ENCODE data around the gene ANXA2. TPM values are rescaled to one million over a fixed set of nuclear protein-coding genes. Genes with fewer than 3 reads are reported as not detected.

ANXA2 gene
- polyA plus RNA-seq, 1 of the 3 experiments (the other 2 are of a cell fraction): 4,669 TPM

GRCh38 chr15:60344987-60345386, 52.8 kb downstream of the ANXA2 start:
- Histone ChIP-seq H3K27ac (ENCODE audit: low read depth in 2 of 2, low read length in 1 of 2) (peak overlapping the region in 1 of 2 experiments; percentile 49; a peak in 2 of 4 replicates), H2AFZ (ENCODE audit: low read depth) (no peak overlapping the region), H3K9me3 (no peaks in the 10 kb centered on the region), H3K4me1 (ENCODE audit: control insufficient read depth in 1 of 2, insufficient read depth in 2 of 2, low read depth in 1 of 2, low read length in 1 of 2) (peaks cover 0 to 4% of the 10 kb centered on the region in 2 experiments; a peak in 1 of 4 replicates), H3F3A (replicated peaks; ENCODE audit: insufficient read depth) (peaks cover 73% of the 10 kb centered on the region), H3K4me2 (no peak overlapping the region), H3K36me3 (replicated peaks in 1 of 2; ENCODE audit: control insufficient read depth in 1 of 2, insufficient read depth in 2 of 2, low read length in 1 of 2) (peaks cover 48 to 50% of the 10 kb centered on the region in 2 experiments), H4K20me1 (ENCODE audit: insufficient read depth) (peaks cover 53% of the 10 kb centered on the region), H3K4me3 (ENCODE audit: low read depth in 2 of 2, low read length in 1 of 2) (no peak overlapping the region), H3K9ac (no peak overlapping the region), H3K27me3 (ENCODE audit: insufficient read depth) (no peaks in the 10 kb centered on the region), H3K79me2 (ENCODE audit: insufficient read depth) (no peaks in the 10 kb centered on the region), H3K9me2 (no peaks in the 10 kb centered on the region)
- CTCF ChIA-PET: interaction anchor here (1.4 to 1.6 kb wide), 2 partner anchors 17 to 175 kb away, joined by 3 to 5 read pairs; no protein-coding TSS in a partner anchor
- 100% methylated on average over 2 of the region's 2 CpGs for WGBS (ENCODE audit: low lambda C conversion rate)
- TF ChIP-seq ZBTB33 (IDR thresholded peaks at IDR 0.05; ENCODE audit: borderline replicate concordance, low read depth) (no peak), MXI1 (IDR thresholded peaks at IDR 0.05; ENCODE audit: low read depth, low read length) (no peak), MAX (IDR thresholded peaks at IDR 0.05; ENCODE audit: low read depth) (no peak), CTCF (IDR thresholded peaks at IDR 0.05) (no peak), EP300 (IDR thresholded peaks at IDR 0.05; ENCODE audit: borderline replicate concordance in 1 of 2, low read depth in 1 of 2, low read length in 1 of 2) (no peak), JUND (IDR thresholded peaks at IDR 0.05) (0 out of 2 replicates have a peak, but pooled peaks have one; percentile 1), ELF1 (IDR thresholded peaks at IDR 0.05) (no peak), SIN3A (IDR thresholded peaks at IDR 0.05; ENCODE audit: borderline replicate concordance, low read depth, low read length) (no peak), TAF1 (IDR thresholded peaks at IDR 0.05; ENCODE audit: borderline replicate concordance, low read depth, low read length) (no peak), POLR2AphosphoS5 (IDR thresholded peaks at IDR 0.05; ENCODE audit: low read depth, low read length) (peak; percentile 53; the same call in 1 of the 2 replicates)
- no peak for DNase-seq
- POLR2A ChIA-PET: no interaction called here

- no peak for DNase-seq
- no peak overlapping the region for H2AFZ ChIP-seq (ENCODE audit: low read depth)
- POLR2A ChIA-PET: no interaction called here
- H4K20me1 ChIP-seq (ENCODE audit: insufficient read depth): peaks cover 51% of the 10 kb centered on the region
- peaks cover 47 to 49% of the 10 kb centered on the region in 2 experiments for H3K36me3 ChIP-seq (replicated peaks in 1 of 2; ENCODE audit: control insufficient read depth in 1 of 2, insufficient read depth in 2 of 2, low read length in 1 of 2)
- H3K27me3 ChIP-seq (ENCODE audit: insufficient read depth): no peaks in the 10 kb centered on the region
- H3K27ac ChIP-seq (ENCODE audit: low read depth in 2 of 2, low read length in 1 of 2): peak overlapping the region in 1 of 2 experiments; percentile 49; a peak in 3 of 4 replicates
- no peak overlapping the region for H3K4me3 ChIP-seq (ENCODE audit: low read depth in 2 of 2, low read length in 1 of 2)
- peaks cover 0 to 4% of the 10 kb centered on the region in 2 experiments; a peak in 1 of 4 replicates for H3K4me1 ChIP-seq (ENCODE audit: control insufficient read depth in 1 of 2, insufficient read depth in 2 of 2, low read depth in 1 of 2, low read length in 1 of 2)
- no peaks in the 10 kb centered on the region for H3K9me2 ChIP-seq
- H3K79me2 ChIP-seq (ENCODE audit: insufficient read depth): no peaks in the 10 kb centered on the region
- TF ChIP-seq EZH2phosphoT487 (IDR thresholded peaks at IDR 0.05; ENCODE audit: borderline replicate concordance, low read depth) (no peak), JUND (IDR thresholded peaks at IDR 0.05) (peak; percentile 3; the same call in 1 of the 2 replicates)
- WGBS (ENCODE audit: low lambda C conversion rate): 88% methylated on average over 8 of the region's 8 CpGs
- no peak overlapping the region for H3K4me2 ChIP-seq
- no peaks in the 10 kb centered on the region for H3K9me3 ChIP-seq
- no peak overlapping the region for H3K9ac ChIP-seq
- peaks cover 76% of the 10 kb centered on the region for H3F3A ChIP-seq (replicated peaks; ENCODE audit: insufficient read depth)
- CTCF ChIA-PET: interaction anchor here (0.6 to 4.9 kb wide), 4 partner anchors 14 to 620 kb away, joined by 3 to 31 read pairs (median 10); no protein-coding TSS in a partner anchor
Measured at GRCh38 chr15:60344461-60344860, 53.3 kb downstream of the ANXA2 start.
